Measurements from ENCODE around the gene SLC8A1.

The SLC8A1 gene

GRCh38 chr2:40421631-40422297 lies 30.1 kb downstream of the SLC8A1 start:
- Histone ChIP-seq H3K9me3 (no peaks in the 10 kb centered on the region), H3K27me3 (no peaks in the 10 kb centered on the region), H3K27ac (peak overlapping the region in 1 of 2 donors; percentile 12), H3K36me3 (no peaks in the 10 kb centered on the region), H3K4me3 (no peak overlapping the region), H3K4me1 (peaks cover 0 to 36% (median 7%) of the 10 kb centered on the region in 4 donors)
- TF ChIP-seq CTCF (IDR thresholded peaks at IDR 0.05), result no peak
- DNase-seq, result no peak
- intact Hi-C loops (cut with DNase I; ENCODE audit: low total_unique reads), result no loop called here

GRCh38 chr2:40420478-40420877 lies 31.4 kb downstream of the SLC8A1 start:
- Histone ChIP-seq H3K4me3 (peak overlapping the region; percentile 16 to 32), H3K4me1 (peaks cover 0 to 36% (median 7%) of the 10 kb centered on the region in 4 donors), H3K27me3 (no peaks in the 10 kb centered on the region), H3K36me3 (no peaks in the 10 kb centered on the region), H3K27ac (peak overlapping the region; percentile 60 to 79), H3K9me3 (no peaks in the 10 kb centered on the region)
- TF ChIP-seq CTCF (IDR thresholded peaks at IDR 0.05), result no peak
- DNase-seq, result no peak
- intact Hi-C loops (cut with DNase I; ENCODE audit: low total_unique reads), result no loop called here

GRCh38 chr2:40419364-40419762 lies 32.5 kb downstream of the SLC8A1 start:
- peak overlapping the region; percentile 60 to 79 for H3K27ac ChIP-seq
- no peaks in the 10 kb centered on the region for H3K36me3 ChIP-seq
- H3K9me3 ChIP-seq, result no peaks in the 10 kb centered on the region
- no peak for TF ChIP-seq CTCF (IDR thresholded peaks at IDR 0.05)
- no peak overlapping the region for H3K4me3 ChIP-seq
- intact Hi-C loops (cut with DNase I; ENCODE audit: low total_unique reads), result no loop called here
- H3K27me3 ChIP-seq, result no peaks in the 10 kb centered on the region
- peaks cover 0 to 36% (median 7%) of the 10 kb centered on the region in 4 donors for H3K4me1 ChIP-seq
- no peak for DNase-seq

GRCh38 chr2:40418614-40419363 lies 33.1 kb downstream of the SLC8A1 start:
- Histone ChIP-seq H3K9me3 (no peaks in the 10 kb centered on the region), H3K27me3 (no peaks in the 10 kb centered on the region), H3K27ac (peak overlapping the region; percentile 60 to 79), H3K36me3 (no peaks in the 10 kb centered on the region), H3K4me1 (peaks cover 0 to 36% (median 7%) of the 10 kb centered on the region in 4 donors), H3K4me3 (no peak overlapping the region)
- TF ChIP-seq CTCF (IDR thresholded peaks at IDR 0.05), result no peak
- intact Hi-C loops (cut with DNase I; ENCODE audit: low total_unique reads), result no loop called here
- no peak for DNase-seq

- H3K4me1 ChIP-seq, result peaks cover 0 to 31% (median 7%) of the 10 kb centered on the region in 4 donors
- no peaks in the 10 kb centered on the region for H3K36me3 ChIP-seq
- no peaks in the 10 kb centered on the region for H3K9me3 ChIP-seq
- H3K27ac ChIP-seq, result no peak overlapping the region
- intact Hi-C loops (cut with DNase I; ENCODE audit: low total_unique reads), result no loop called here
- H3K27me3 ChIP-seq, result no peaks in the 10 kb centered on the region
- no peak for TF ChIP-seq CTCF (IDR thresholded peaks at IDR 0.05)
- H3K4me3 ChIP-seq, result no peak overlapping the region
- DNase-seq, result no peak
Observed at GRCh38 chr2:40416486-40416885, 35.4 kb downstream of the SLC8A1 start.
